Neural cell (in vitro differentiated cells): ENCODE data around the gene UCMA. TPM values are rescaled to one million over a fixed set of nuclear protein-coding genes. Genes with fewer than 3 reads are reported as not detected.
"Not testable (repeated sequence)": the region's sequence is repeated elsewhere in the genome, so short reads cannot be mapped to it uniquely, and the experiment has no call there.

Experiments
- H2AFZ ChIP-seq: fragments of 200-600, 300-800 bp; sonication (generic), shearing (Covaris generic); 2 replicates; pipeline ENCODE4 v1.6.0; 2014; ENCODE audit warnings: low read depth, mild to moderate bottlenecking, antibody characterized with exemption, low read length, moderate library complexity
- H3F3A ChIP-seq: fragments of 200-600 bp; shearing (Covaris generic); 2 replicates; pipeline ENCODE4 v1.6.1; 2016; ENCODE audit warnings: mild to moderate bottlenecking, moderate library complexity, mixed read lengths, antibody characterized with exemption, low read length; ENCODE audit not compliant: insufficient read depth, poor library complexity, severe bottlenecking
- H3K27ac ChIP-seq: fragments of 200-600, 300-800 bp; sonication (generic), shearing (Covaris generic); 2 replicates; pipeline ENCODE4 v1.5.1; 2014; ENCODE audit warnings: mild to moderate bottlenecking, low read length, moderate library complexity
- H3K27me3 ChIP-seq: fragments of 300-800, 200-600 bp; sonication (generic), shearing (Covaris generic); 2 replicates; pipeline ENCODE4 v1.6.0; 2014; ENCODE audit warnings: mild to moderate bottlenecking, low read depth, low read length, moderate library complexity; ENCODE audit not compliant: insufficient read depth
- H3K36me3 ChIP-seq: fragments of 300-800, 200-600 bp; sonication (generic), shearing (Covaris generic); 2 replicates; pipeline ENCODE4 v1.5.1; 2014; ENCODE audit warnings: mild to moderate bottlenecking, antibody characterized with exemption, low read length, moderate library complexity; ENCODE audit not compliant: insufficient read depth
- H3K4me2 ChIP-seq: fragments of 300-800, 200-600 bp; sonication (generic), shearing (Covaris generic); 2 replicates; pipeline ENCODE4 v1.6.0; 2014; ENCODE audit warnings: mild to moderate bottlenecking, low read length
- H3K4me3 ChIP-seq: fragments of 300-800, 200-600 bp; sonication (generic), shearing (Covaris generic); 2 replicates; pipeline ENCODE4 v1.5.1; 2014; ENCODE audit warnings: mild to moderate bottlenecking, low read length, moderate library complexity
- H3K79me2 ChIP-seq: fragments of 200-600 bp; shearing (Covaris generic); replicated peaks from 2 replicates; pipeline ENCODE4 v1.6.0; 2014; ENCODE audit warnings: mild to moderate bottlenecking, low read length, moderate library complexity; ENCODE audit not compliant: insufficient read depth
- H3K9ac ChIP-seq: fragments of 300-800, 200-600 bp; sonication (generic), shearing (Covaris generic); 2 replicates; pipeline ENCODE4 v1.6.1; 2016; ENCODE audit warnings: mild to moderate bottlenecking, low read length, mixed read lengths
- H3K9me2 ChIP-seq: fragments of 200-600 bp; shearing (Covaris generic); 2 replicates; pipeline ENCODE4 v1.6.1; 2016; ENCODE audit warnings: mild to moderate bottlenecking, low read length, mixed read lengths; ENCODE audit not compliant: insufficient read depth
- H3K9me3 ChIP-seq: fragments of 200-600, 300-800 bp; sonication (generic), shearing (Covaris generic); 2 replicates; pipeline ENCODE4 v1.6.1; 2016; ENCODE audit warnings: mild to moderate bottlenecking, mixed run types, low read length, moderate library complexity, mixed read lengths
- H4K20me1 ChIP-seq: fragments of 200-600 bp; shearing (Covaris generic); 2 replicates; pipeline ENCODE4 v1.6.1; 2016; ENCODE audit warnings: mild to moderate bottlenecking, mixed run types; ENCODE audit not compliant: insufficient read depth
- EP300 ChIP-seq: fragments of 450-650 bp; conservative IDR thresholded peaks from 2 replicates; pipeline ENCODE4 v1.6.1; 2014; ENCODE audit warnings: antibody characterized with exemption, mild to moderate bottlenecking, moderate library complexity; ENCODE audit not compliant: poor library complexity, severe bottlenecking
- EZH2 ChIP-seq: fragments of 200-600, 300-800 bp; shearing (Covaris generic), sonication (generic); IDR thresholded peaks from 2 replicates; pipeline ENCODE4 v1.6.1; 2014; ENCODE audit warnings: antibody characterized with exemption, low read length, borderline replicate concordance, mild to moderate bottlenecking; ENCODE audit not compliant: insufficient read depth, poor library complexity, severe bottlenecking
- MXI1 ChIP-seq: fragments of 450-650 bp; conservative IDR thresholded peaks from 2 replicates; pipeline ENCODE4 v1.6.1; 2014; ENCODE audit warnings: antibody characterized with exemption, mild to moderate bottlenecking; ENCODE audit not compliant: poor library complexity, severe bottlenecking
- POLR2AphosphoS5 ChIP-seq: IDR thresholded peaks from 2 replicates; pipeline ENCODE4 v1.6.1; 2012
- RAD21 ChIP-seq: fragments of 450-650 bp; conservative IDR thresholded peaks from 2 replicates; pipeline ENCODE4 v1.6.1; 2014; ENCODE audit warnings: antibody characterized with exemption, mild to moderate bottlenecking, moderate library complexity
- SMC3 ChIP-seq: fragments of 450-650 bp; conservative IDR thresholded peaks from 2 replicates; pipeline ENCODE4 v1.6.1; 2014; ENCODE audit warnings: antibody characterized with exemption, mild to moderate bottlenecking, moderate library complexity; ENCODE audit not compliant: poor library complexity
- TAF1 ChIP-seq: IDR thresholded peaks from 2 replicates; pipeline ENCODE4 v1.6.1; 2012; ENCODE audit warnings: low read depth
- polyA minus RNA-seq: library from RNA; depleted of rRNA, polyadenylated mRNA; stranded (reverse); fragments of >200 nt; gene quantifications from 2 replicates; pipeline ENCODE4 v1.2.3, GENCODE V29; 2014
- polyA plus RNA-seq: library from polyadenylated mRNA; depleted of rRNA; stranded (reverse); fragments of >200 nt; gene quantifications from 2 replicates; pipeline ENCODE4 v1.2.3, GENCODE V29; 2014
- TF ChIP-seq, protein P1 (sequence below): IDR thresholded peaks from 2 replicates; pipeline ENCODE4 v1.6.1; 2012; ENCODE audit warnings: borderline replicate concordance
- TF ChIP-seq, protein P2 (sequence below): fragments of 450-650 bp; IDR thresholded peaks from 2 replicates; pipeline ENCODE4 v1.5.1; 2014; ENCODE audit warnings: antibody characterized with exemption, mild to moderate bottlenecking, moderate library complexity; ENCODE audit not compliant: poor library complexity, severe bottlenecking

UCMA gene, protein sequence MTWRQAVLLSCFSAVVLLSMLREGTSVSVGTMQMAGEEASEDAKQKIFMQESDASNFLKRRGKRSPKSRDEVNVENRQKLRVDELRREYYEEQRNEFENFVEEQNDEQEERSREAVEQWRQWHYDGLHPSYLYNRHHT
- not detected in 2 replicates for polyA plus RNA-seq
- polyA minus RNA-seq, result not detected in 2 replicates

DNA sequence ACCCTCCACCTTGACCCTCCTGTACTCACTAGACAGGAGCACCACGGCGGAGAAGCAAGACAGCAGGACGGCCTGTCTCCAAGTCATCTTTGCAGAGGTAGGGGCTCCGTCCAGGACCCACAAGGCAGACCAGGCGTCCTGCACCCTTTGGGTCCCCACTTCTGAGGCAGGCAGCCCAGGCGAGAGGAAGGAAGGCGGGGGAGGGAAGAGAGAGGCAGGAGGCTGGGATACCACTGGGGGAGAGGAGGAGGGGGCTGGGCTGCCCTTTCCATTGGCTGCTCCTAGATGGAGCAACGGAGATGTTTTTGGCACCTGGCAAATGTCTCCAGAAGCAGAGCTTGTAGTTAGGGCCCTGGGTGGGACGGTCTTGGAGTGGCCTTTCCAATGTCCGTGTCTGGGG, at the start of gene UCMA:
TSS of gene UCMA (minus strand) at position 203 of the 400 bp plus-strand sequence. CDS start at position 87, 116 bp downstream.
- Histone ChIP-seq H3K9me3 (no peaks in the 10 kb centered on the region), H3K27ac (no peak within 1 kb of the TSS), H3K27me3 (no peaks in the 10 kb centered on the region), H3F3A (no peaks in the 10 kb centered on the region), H4K20me1 (no peaks in the 10 kb centered on the region), H3K4me2 (no peak within 1 kb of the TSS), H3K4me3 (no peak within 1 kb of the TSS), H2AFZ (no peak within 1 kb of the TSS), H3K9me2 (no peaks in the 10 kb centered on the region), H3K9ac (no peak within 1 kb of the TSS), H3K79me2 (no peaks in the 10 kb centered on the region), H3K36me3 (no peaks in the 10 kb centered on the region)
- no peak for TF ChIP-seq MXI1
- TF ChIP-seq SMC3, result no peak
- TF ChIP-seq, protein P1, sequence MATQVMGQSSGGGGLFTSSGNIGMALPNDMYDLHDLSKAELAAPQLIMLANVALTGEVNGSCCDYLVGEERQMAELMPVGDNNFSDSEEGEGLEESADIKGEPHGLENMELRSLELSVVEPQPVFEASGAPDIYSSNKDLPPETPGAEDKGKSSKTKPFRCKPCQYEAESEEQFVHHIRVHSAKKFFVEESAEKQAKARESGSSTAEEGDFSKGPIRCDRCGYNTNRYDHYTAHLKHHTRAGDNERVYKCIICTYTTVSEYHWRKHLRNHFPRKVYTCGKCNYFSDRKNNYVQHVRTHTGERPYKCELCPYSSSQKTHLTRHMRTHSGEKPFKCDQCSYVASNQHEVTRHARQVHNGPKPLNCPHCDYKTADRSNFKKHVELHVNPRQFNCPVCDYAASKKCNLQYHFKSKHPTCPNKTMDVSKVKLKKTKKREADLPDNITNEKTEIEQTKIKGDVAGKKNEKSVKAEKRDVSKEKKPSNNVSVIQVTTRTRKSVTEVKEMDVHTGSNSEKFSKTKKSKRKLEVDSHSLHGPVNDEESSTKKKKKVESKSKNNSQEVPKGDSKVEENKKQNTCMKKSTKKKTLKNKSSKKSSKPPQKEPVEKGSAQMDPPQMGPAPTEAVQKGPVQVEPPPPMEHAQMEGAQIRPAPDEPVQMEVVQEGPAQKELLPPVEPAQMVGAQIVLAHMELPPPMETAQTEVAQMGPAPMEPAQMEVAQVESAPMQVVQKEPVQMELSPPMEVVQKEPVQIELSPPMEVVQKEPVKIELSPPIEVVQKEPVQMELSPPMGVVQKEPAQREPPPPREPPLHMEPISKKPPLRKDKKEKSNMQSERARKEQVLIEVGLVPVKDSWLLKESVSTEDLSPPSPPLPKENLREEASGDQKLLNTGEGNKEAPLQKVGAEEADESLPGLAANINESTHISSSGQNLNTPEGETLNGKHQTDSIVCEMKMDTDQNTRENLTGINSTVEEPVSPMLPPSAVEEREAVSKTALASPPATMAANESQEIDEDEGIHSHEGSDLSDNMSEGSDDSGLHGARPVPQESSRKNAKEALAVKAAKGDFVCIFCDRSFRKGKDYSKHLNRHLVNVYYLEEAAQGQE, result no peak
- TF ChIP-seq POLR2AphosphoS5, result no peak
- TF ChIP-seq EP300, result no peak
- TF ChIP-seq TAF1, result no peak
- TF ChIP-seq, protein P2, sequence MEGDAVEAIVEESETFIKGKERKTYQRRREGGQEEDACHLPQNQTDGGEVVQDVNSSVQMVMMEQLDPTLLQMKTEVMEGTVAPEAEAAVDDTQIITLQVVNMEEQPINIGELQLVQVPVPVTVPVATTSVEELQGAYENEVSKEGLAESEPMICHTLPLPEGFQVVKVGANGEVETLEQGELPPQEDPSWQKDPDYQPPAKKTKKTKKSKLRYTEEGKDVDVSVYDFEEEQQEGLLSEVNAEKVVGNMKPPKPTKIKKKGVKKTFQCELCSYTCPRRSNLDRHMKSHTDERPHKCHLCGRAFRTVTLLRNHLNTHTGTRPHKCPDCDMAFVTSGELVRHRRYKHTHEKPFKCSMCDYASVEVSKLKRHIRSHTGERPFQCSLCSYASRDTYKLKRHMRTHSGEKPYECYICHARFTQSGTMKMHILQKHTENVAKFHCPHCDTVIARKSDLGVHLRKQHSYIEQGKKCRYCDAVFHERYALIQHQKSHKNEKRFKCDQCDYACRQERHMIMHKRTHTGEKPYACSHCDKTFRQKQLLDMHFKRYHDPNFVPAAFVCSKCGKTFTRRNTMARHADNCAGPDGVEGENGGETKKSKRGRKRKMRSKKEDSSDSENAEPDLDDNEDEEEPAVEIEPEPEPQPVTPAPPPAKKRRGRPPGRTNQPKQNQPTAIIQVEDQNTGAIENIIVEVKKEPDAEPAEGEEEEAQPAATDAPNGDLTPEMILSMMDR, result no peak
- TF ChIP-seq RAD21, result no peak
- TF ChIP-seq EZH2, result no peak

DNA sequence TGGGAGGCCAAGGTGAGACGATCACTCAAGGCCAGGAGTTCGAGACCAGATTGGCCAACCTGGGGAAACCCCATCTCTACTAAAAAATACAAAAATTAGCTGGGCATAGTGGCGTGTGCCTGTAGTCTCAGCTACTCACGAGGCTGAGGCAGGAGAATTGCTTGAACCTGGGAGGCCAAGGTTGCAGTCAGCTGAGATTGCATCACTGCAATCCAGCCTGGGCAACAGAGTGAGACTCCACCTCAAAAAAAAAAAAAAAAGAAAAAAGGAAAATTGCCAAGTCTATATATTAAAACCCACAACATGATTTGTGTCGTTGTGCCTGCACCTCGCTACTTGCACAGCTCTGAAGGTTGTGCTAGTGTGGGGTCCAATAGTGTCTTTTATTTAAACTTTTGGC, 48.2 kb upstream of the UCMA start:
- not testable (repeated sequence) for H3K36me3 ChIP-seq, H3K27me3 ChIP-seq, H3F3A ChIP-seq, H3K9me3 ChIP-seq, H4K20me1 ChIP-seq, H3K4me2 ChIP-seq, H3K4me3 ChIP-seq, H3K9me2 ChIP-seq, H3K79me2 ChIP-seq, H3K27ac ChIP-seq, H2AFZ ChIP-seq, H3K9ac ChIP-seq

DNA sequence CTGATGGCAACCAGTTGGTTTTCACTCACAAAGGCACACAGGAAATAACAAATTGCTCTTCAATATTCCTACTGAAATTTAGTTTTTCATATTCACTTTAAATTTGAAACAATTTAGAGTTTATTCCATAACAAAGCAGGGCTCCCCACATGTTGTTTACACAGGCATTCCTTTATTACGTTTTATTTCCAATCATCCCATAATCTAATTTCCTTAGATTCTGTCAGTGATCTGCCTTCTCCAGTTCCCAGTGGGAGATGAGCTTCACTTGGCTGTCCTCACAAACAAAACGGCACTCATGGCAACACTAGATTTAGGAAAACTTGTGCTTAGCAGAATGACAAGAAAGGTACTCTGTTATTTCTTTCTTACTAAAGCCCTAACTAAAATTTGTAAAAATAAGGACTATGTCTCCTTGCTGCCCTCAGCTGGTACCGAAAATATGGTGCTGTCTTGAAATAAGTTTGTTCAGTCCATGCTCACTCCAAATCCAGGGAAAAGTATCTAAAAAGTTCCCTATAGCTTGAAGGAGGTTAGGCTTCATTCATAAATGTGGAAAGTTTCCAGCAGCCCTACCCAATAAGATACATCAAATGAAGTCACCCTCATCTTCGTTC, 42.7 kb upstream of the UCMA start:
- H3K9ac ChIP-seq, result no peak overlapping the region
- H3K4me2 ChIP-seq, result no peak overlapping the region
- no peaks in the 10 kb centered on the region for H3K79me2 ChIP-seq
- no peaks in the 10 kb centered on the region for H4K20me1 ChIP-seq
- H3K27ac ChIP-seq, result no peak overlapping the region
- no peaks in the 10 kb centered on the region for H3K9me3 ChIP-seq
- H3K9me2 ChIP-seq, result no peaks in the 10 kb centered on the region
- H3F3A ChIP-seq, result no peaks in the 10 kb centered on the region
- no peak overlapping the region for H2AFZ ChIP-seq
- TF ChIP-seq, protein P1, result no peak
- TF ChIP-seq, protein P2, result no peak
- TF ChIP-seq MXI1, result no peak
- H3K36me3 ChIP-seq, result no peaks in the 10 kb centered on the region
- H3K27me3 ChIP-seq, result no peaks in the 10 kb centered on the region
- H3K4me3 ChIP-seq, result no peak overlapping the region
